ENCODE measurements around the gene LRIT3. TPM values are rescaled to one million over a fixed set of nuclear protein-coding genes. Genes with fewer than 3 reads are reported as not detected.

Gene LRIT3
- total and polyA plus RNA-seq, 2 of the 8 experiments (the other 6 are each of a cell fraction or from before 2014, with no cell fraction given): 0.11 TPM; not detected in 1

DNA sequence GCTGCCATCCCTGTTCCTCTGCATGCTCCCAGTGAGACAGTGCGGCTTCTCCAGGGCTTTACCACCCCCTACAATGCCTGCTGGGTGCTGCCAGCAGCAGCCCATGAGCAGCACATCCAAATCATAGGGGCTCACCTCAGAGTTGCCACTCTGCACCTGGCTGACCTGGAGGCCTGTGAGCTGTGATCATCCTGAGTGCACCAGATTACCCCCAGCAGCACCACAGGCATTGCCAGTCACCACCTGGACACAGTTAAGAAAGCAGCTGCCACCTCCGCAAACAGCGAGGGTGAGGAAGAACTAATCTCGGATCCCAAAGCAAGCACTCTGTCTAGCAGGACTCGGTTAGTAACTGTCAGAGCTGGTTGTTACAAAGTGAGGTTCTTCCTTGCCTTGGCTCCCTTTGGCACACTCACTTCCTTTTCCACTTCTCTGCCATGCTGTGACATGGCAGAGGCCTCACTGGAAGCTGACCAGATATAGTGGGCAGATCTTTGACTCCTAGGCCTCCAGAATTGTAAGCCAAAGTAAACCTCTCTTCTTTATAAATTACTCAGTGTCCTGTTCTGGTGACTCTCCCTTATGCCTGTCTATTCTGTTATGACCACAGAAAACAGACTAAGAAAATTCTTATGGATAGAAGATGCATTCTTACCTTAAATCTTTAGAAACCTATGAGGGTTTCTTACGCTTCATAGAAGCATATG lies 25.2 kb downstream of the LRIT3 start:
- H3K27ac ChIP-seq (ENCODE audit: low read depth, low read length): no peak overlapping the region
- no peak overlapping the region for H3K9ac ChIP-seq (replicated peaks in 1 of 4; ENCODE audit: extremely low read depth in 1 of 4, low read depth in 3 of 4, low read length in 3 of 4)
- H2AFZ ChIP-seq (ENCODE audit: low read length): no peak overlapping the region
- no peaks in the 10 kb centered on the region for H4K20me1 ChIP-seq (replicated peaks in 1 of 2; ENCODE audit: control insufficient read depth in 1 of 2, insufficient read depth in 2 of 2, low read length in 2 of 2)
- H4K91ac ChIP-seq (replicated peaks; ENCODE audit: insufficient read length, low read length): no peak overlapping the region
- TF ChIP-seq KDM1A (IDR thresholded peaks at IDR 0.05; ENCODE audit: borderline replicate concordance, low read length): no peak
- TF ChIP-seq CREB1 (IDR thresholded peaks at IDR 0.05): no peak
- TF ChIP-seq HDAC2 (IDR thresholded peaks at IDR 0.05; ENCODE audit: borderline replicate concordance in 1 of 2, low read depth in 2 of 2, low read length in 2 of 2): no peak
- TF ChIP-seq, protein P1, sequence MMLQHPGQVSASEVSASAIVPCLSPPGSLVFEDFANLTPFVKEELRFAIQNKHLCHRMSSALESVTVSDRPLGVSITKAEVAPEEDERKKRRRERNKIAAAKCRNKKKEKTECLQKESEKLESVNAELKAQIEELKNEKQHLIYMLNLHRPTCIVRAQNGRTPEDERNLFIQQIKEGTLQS (IDR thresholded peaks at IDR 0.05; ENCODE audit: insufficient read depth, low read depth, low read length): no peak
- no peak for TF ChIP-seq KDM5A (IDR thresholded peaks at IDR 0.05; ENCODE audit: low read length)
- TF ChIP-seq CEBPB (IDR thresholded peaks at IDR 0.05; ENCODE audit: low read depth, low read length): no peak
- TF ChIP-seq, protein P2, sequence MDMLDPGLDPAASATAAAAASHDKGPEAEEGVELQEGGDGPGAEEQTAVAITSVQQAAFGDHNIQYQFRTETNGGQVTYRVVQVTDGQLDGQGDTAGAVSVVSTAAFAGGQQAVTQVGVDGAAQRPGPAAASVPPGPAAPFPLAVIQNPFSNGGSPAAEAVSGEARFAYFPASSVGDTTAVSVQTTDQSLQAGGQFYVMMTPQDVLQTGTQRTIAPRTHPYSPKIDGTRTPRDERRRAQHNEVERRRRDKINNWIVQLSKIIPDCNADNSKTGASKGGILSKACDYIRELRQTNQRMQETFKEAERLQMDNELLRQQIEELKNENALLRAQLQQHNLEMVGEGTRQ (IDR thresholded peaks at IDR 0.05; ENCODE audit: low read length): no peak
- TF ChIP-seq SIX5 (IDR thresholded peaks at IDR 0.05; ENCODE audit: low read depth, low read length): no peak
- no peak for TF ChIP-seq CBX5 (IDR thresholded peaks at IDR 0.05; ENCODE audit: low read depth, low read length)
- TF ChIP-seq RBBP5 (IDR thresholded peaks at IDR 0.05; ENCODE audit: borderline replicate concordance, low read depth, low read length): no peak
- H2BK120ac ChIP-seq (replicated peaks; ENCODE audit: low read depth, low read length): no peak overlapping the region
- no peak overlapping the region for H2AK5ac ChIP-seq (ENCODE audit: low read depth, low read length)
- no peak overlapping the region for H3K56ac ChIP-seq (replicated peaks; ENCODE audit: insufficient read length, low read depth, low read length)
- no peak overlapping the region for H4K5ac ChIP-seq (ENCODE audit: insufficient read length, low read depth, low read length)
- no peak overlapping the region for H3K18ac ChIP-seq (ENCODE audit: extremely low read depth, low read length)
- H3K4me2 ChIP-seq (ENCODE audit: insufficient read depth in 1 of 2, low read depth in 2 of 2, low read length in 2 of 2): no peak overlapping the region
- H3K4ac ChIP-seq (replicated peaks; ENCODE audit: insufficient read length, low read depth, low read length): no peak overlapping the region
- H3K79me2 ChIP-seq (ENCODE audit: control insufficient read depth in 1 of 2, insufficient read depth in 2 of 2, low read length in 2 of 2): no peaks in the 10 kb centered on the region
- H3K4me3 ChIP-seq (ENCODE audit: extremely low read depth in 1 of 4, insufficient read depth in 2 of 4, low read depth in 3 of 4, low read length in 4 of 4): no peak overlapping the region
- H2BK20ac ChIP-seq (ENCODE audit: low read length): no peak overlapping the region
- H3K36me3 ChIP-seq (ENCODE audit: control insufficient read depth in 2 of 4, insufficient read depth in 4 of 4, low read length in 3 of 4): no peaks in the 10 kb centered on the region
- no peaks in the 10 kb centered on the region for H3K4me1 ChIP-seq (replicated peaks in 1 of 4; ENCODE audit: control insufficient read depth in 3 of 4, insufficient read depth in 4 of 4, low read length in 3 of 4)
- no peak for DNase-seq (ENCODE audit: low read depth in 1 of 2, low spot score in 2 of 2)
- POLR2A ChIA-PET (ENCODE audit: partially characterized antibody): no interaction called here
- no peak overlapping the region; the same call in 1 of the 2 replicates for H4K8ac ChIP-seq (ENCODE audit: extremely low read depth, insufficient read depth, low read length)
- no peak overlapping the region for H2BK15ac ChIP-seq (ENCODE audit: low read length)
- no peaks in the 10 kb centered on the region for H3K27me3 ChIP-seq (replicated peaks in 1 of 4; ENCODE audit: control insufficient read depth in 3 of 4, extremely low read depth in 1 of 4, insufficient read depth in 3 of 4, low read length in 3 of 4)
- H3K23ac ChIP-seq (ENCODE audit: insufficient read length): no peak overlapping the region
- H3K23me2 ChIP-seq (ENCODE audit: low read depth, low read length): no peaks in the 10 kb centered on the region
- FAIRE-seq: no peak
- WGBS, 2 experiments (ENCODE audit: extremely low coverage in 1 of 2, insufficient coverage in 1 of 2, insufficient read length in 1 of 2, insufficient replicate concordance in 2 of 2, low coverage in 1 of 2, low lambda C conversion rate in 2 of 2, missing lambda C conversion rate in 1 of 2): 87% methylated on average over 6 of the region's 6 CpGs; no CpG with 5 or more reads in 1 of the 2 experiments
- no peak overlapping the region for H3K14ac ChIP-seq (ENCODE audit: insufficient read length)
- CTCF ChIA-PET (ENCODE audit: partially characterized antibody): interaction anchor here (0.7 to 1.1 kb wide), 2 partner anchors 97 to 126 kb away, joined by 3 read pairs; no protein-coding TSS in a partner anchor
- no peak overlapping the region for H2BK5ac ChIP-seq (ENCODE audit: low read depth, low read length)
- H3K9me3 ChIP-seq (ENCODE audit: insufficient read depth in 2 of 2, low read depth in 1 of 2, low read length in 1 of 2): no peaks in the 10 kb centered on the region
- H3K79me1 ChIP-seq (ENCODE audit: low read depth, low read length): no peaks in the 10 kb centered on the region
- no peak overlapping the region for H2BK12ac ChIP-seq (ENCODE audit: low read depth, low read length)

Data from H1 (cell line).